OCI-LY7 (cell line): ENCODE measurements around the gene C3orf80.
"Not testable (repeated sequence)": the region's sequence is repeated elsewhere in the genome, so short reads cannot be mapped to it uniquely, and the experiment has no call there.

Experiments used
- CTCF ChIP-seq: fragments of 200-600 bp; sonication (generic); conservative IDR thresholded peaks from 2 replicates; pipeline ENCODE4 v1.5.1; 2014; ENCODE audit warnings: mild to moderate bottlenecking, antibody characterized with exemption, low read length, moderate library complexity, mixed read lengths
- EZH2phosphoT487 ChIP-seq: fragments of 200-600 bp; sonication (generic); IDR thresholded peaks from 2 replicates; pipeline ENCODE4 v1.6.1; 2018; ENCODE audit warnings: low read depth, borderline replicate concordance, mild to moderate bottlenecking, mixed run types, antibody characterized with exemption, low read length, moderate library complexity, mixed read lengths

GRCh38 chr3:160204396-160205011 lies 20.7 kb upstream of the C3orf80 start:
- not testable (repeated sequence) for TF ChIP-seq CTCF, EZH2phosphoT487
